ENCODE results near the gene F2RL1. TPM values are rescaled to one million over a fixed set of nuclear protein-coding genes. Genes with fewer than 3 reads are reported as not detected.
"Not testable (repeated sequence)": the region's sequence is repeated elsewhere in the genome, so short reads cannot be mapped to it uniquely, and the experiment has no call there.

The F2RL1 gene
- total and polyA plus RNA-seq, 3 experiments from 2014 or later = 1.8 to 4.8 (median 2.1) TPM

GRCh38 chr5:76782444-76782843 lies 36.4 kb upstream of the F2RL1 start:
- Mint-ChIP-seq H3K27ac (peak overlapping the region in 1 of 8 donors; percentile 34), H3K4me3 (no peak overlapping the region), H3K9me3 (no peaks in the 10 kb centered on the region), H3K4me1 (no peaks in the 10 kb centered on the region), H3K27me3 (peaks cover 2 to 7% of the 10 kb centered on the region in 2 donors), H3K36me3 (no peaks in the 10 kb centered on the region)
- H3K27ac ChIP-seq (ENCODE audit: low read depth, low read length) = no peak overlapping the region
- no peaks in the 10 kb centered on the region for H3K27me3 ChIP-seq (ENCODE audit: insufficient read depth, low read length, poor library complexity, severe bottlenecking)
- ChIA-PET POLR2A (no interaction called here), CTCF (interaction anchor here (1.3 to 2.8 kb wide), 2 partner anchors 8 to 78 kb away, joined by 3 to 10 read pairs; no protein-coding TSS in a partner anchor)
- no peaks in the 10 kb centered on the region for H3K4me1 ChIP-seq (ENCODE audit: insufficient read depth, low read length)
- no peaks in the 10 kb centered on the region for H3K36me3 ChIP-seq (ENCODE audit: insufficient read depth, low read length)
- DNase-seq = no peak
- H3K9me3 ChIP-seq (ENCODE audit: low read length) = no peaks in the 10 kb centered on the region
- no peak overlapping the region for H3K4me3 ChIP-seq (ENCODE audit: low read length)

GRCh38 chr5:76787237-76787636 lies 31.6 kb upstream of the F2RL1 start:
- H3K4me1 Mint-ChIP-seq = peaks cover 4 to 16% (median 14%) of the 10 kb centered on the region in 3 donors
- H3K36me3 Mint-ChIP-seq = no peaks in the 10 kb centered on the region
- no peak overlapping the region for H3K4me3 Mint-ChIP-seq
- Histone ChIP-seq H3K4me1 (ENCODE audit: insufficient read depth, low read length) (no peaks in the 10 kb centered on the region), H3K27ac (ENCODE audit: low read depth, low read length) (no peak overlapping the region), H3K4me3 (ENCODE audit: low read length) (no peak overlapping the region), H3K27me3 (ENCODE audit: insufficient read depth, low read length, poor library complexity, severe bottlenecking) (no peaks in the 10 kb centered on the region), H3K9me3 (ENCODE audit: low read length) (no peaks in the 10 kb centered on the region), H3K36me3 (ENCODE audit: insufficient read depth, low read length) (no peaks in the 10 kb centered on the region)
- POLR2A ChIA-PET = no interaction called here
- no peak for DNase-seq
- H3K27me3 Mint-ChIP-seq = peaks cover 2 to 7% of the 10 kb centered on the region in 2 donors
- no peak overlapping the region for H3K27ac Mint-ChIP-seq
- CTCF ChIA-PET = no interaction called here
- peaks cover 0 to 2% (median 0%) of the 10 kb centered on the region in 5 donors for H3K9me3 Mint-ChIP-seq

- ChIA-PET POLR2A (no interaction called here), CTCF (interaction anchor here (0.7 kb wide), 1 partner anchor 493 kb away, joined by 4 read pairs; no protein-coding TSS in a partner anchor)
- no peak for DNase-seq
- H3K4me3 Mint-ChIP-seq = no peak overlapping the region
- H3K4me1 Mint-ChIP-seq = peaks cover 4 to 16% (median 14%) of the 10 kb centered on the region in 3 donors
- Histone ChIP-seq H3K4me1 (ENCODE audit: insufficient read depth, low read length) (no peaks in the 10 kb centered on the region), H3K9me3 (ENCODE audit: low read length) (no peaks in the 10 kb centered on the region), H3K36me3 (ENCODE audit: insufficient read depth, low read length) (no peaks in the 10 kb centered on the region), H3K27ac (ENCODE audit: low read depth, low read length) (no peak overlapping the region), H3K4me3 (ENCODE audit: low read length) (no peak overlapping the region), H3K27me3 (ENCODE audit: insufficient read depth, low read length, poor library complexity, severe bottlenecking) (no peaks in the 10 kb centered on the region)
- peaks cover 0 to 7% of the 10 kb centered on the region in 2 donors for H3K27me3 Mint-ChIP-seq
- H3K36me3 Mint-ChIP-seq = no peaks in the 10 kb centered on the region
- no peak overlapping the region for H3K27ac Mint-ChIP-seq
- peaks cover 0 to 2% (median 0%) of the 10 kb centered on the region in 5 donors for H3K9me3 Mint-ChIP-seq
Observed at GRCh38 chr5:76788362-76788761, 30.5 kb upstream of the F2RL1 start.

- H3K27ac ChIP-seq (ENCODE audit: low read depth, low read length); CTCF ChIA-PET; H3K4me3 Mint-ChIP-seq; POLR2A ChIA-PET; H3K4me3 ChIP-seq (ENCODE audit: low read length); H3K36me3 ChIP-seq (ENCODE audit: insufficient read depth, low read length); DNase-seq; H3K36me3 Mint-ChIP-seq; H3K4me1 ChIP-seq (ENCODE audit: insufficient read depth, low read length); H3K27me3 ChIP-seq (ENCODE audit: insufficient read depth, low read length, poor library complexity, severe bottlenecking); H3K9me3 ChIP-seq (ENCODE audit: low read length); H3K27me3 Mint-ChIP-seq; H3K9me3 Mint-ChIP-seq: not testable (repeated sequence)
- Mint-ChIP-seq H3K4me1 (peaks cover 4 to 16% (median 14%) of the 10 kb centered on the region in 3 donors), H3K27ac (peak overlapping the region in 2 of 8 donors; percentile 47 to 71)
Observed at GRCh38 chr5:76789275-76789674, 29.6 kb upstream of the F2RL1 start.

GRCh38 chr5:76789991-76790581 lies 28.7 kb upstream of the F2RL1 start:
- Mint-ChIP-seq H3K4me3 (peak overlapping the region in 1 of 7 donors; percentile 24), H3K36me3 (no peaks in the 10 kb centered on the region), H3K27ac (peak overlapping the region in 5 of 8 donors; percentile 4 to 84 (median 58)), H3K27me3 (peaks cover 0 to 4% of the 10 kb centered on the region in 2 donors), H3K9me3 (peaks cover 0 to 2% (median 0%) of the 10 kb centered on the region in 5 donors), H3K4me1 (peaks cover 4 to 16% (median 14%) of the 10 kb centered on the region in 3 donors)
- Histone ChIP-seq H3K27me3 (ENCODE audit: insufficient read depth, low read length, poor library complexity, severe bottlenecking) (no peaks in the 10 kb centered on the region), H3K9me3 (ENCODE audit: low read length) (no peaks in the 10 kb centered on the region), H3K27ac (ENCODE audit: low read depth, low read length) (no peak overlapping the region), H3K36me3 (ENCODE audit: insufficient read depth, low read length) (no peaks in the 10 kb centered on the region), H3K4me1 (ENCODE audit: insufficient read depth, low read length) (no peaks in the 10 kb centered on the region), H3K4me3 (ENCODE audit: low read length) (no peak overlapping the region)
- CTCF ChIA-PET = interaction anchor here (1.2 to 1.4 kb wide), 3 partner anchors 16 to 59 kb away, joined by 3 to 6 read pairs (median 3); no protein-coding TSS in a partner anchor
- POLR2A ChIA-PET = no interaction called here
- DNase-seq = no peak

- Mint-ChIP-seq H3K4me1 (peaks cover 4 to 16% (median 14%) of the 10 kb centered on the region in 3 donors), H3K36me3 (no peaks in the 10 kb centered on the region), H3K27ac (peak overlapping the region; percentile 16 to 89 (median 64)), H3K9me3 (peaks cover 0 to 2% (median 0%) of the 10 kb centered on the region in 5 donors), H3K27me3 (peaks cover 0 to under 1% of the 10 kb centered on the region in 2 donors), H3K4me3 (peak overlapping the region in 1 of 7 donors; percentile 24)
- Histone ChIP-seq H3K27me3 (ENCODE audit: insufficient read depth, low read length, poor library complexity, severe bottlenecking) (no peaks in the 10 kb centered on the region), H3K4me3 (ENCODE audit: low read length) (no peak overlapping the region), H3K4me1 (ENCODE audit: insufficient read depth, low read length) (no peaks in the 10 kb centered on the region), H3K27ac (ENCODE audit: low read depth, low read length) (no peak overlapping the region), H3K36me3 (ENCODE audit: insufficient read depth, low read length) (no peaks in the 10 kb centered on the region), H3K9me3 (ENCODE audit: low read length) (no peaks in the 10 kb centered on the region)
- ChIA-PET CTCF (interaction anchor here (1.2 to 1.4 kb wide), 3 partner anchors 16 to 59 kb away, joined by 3 to 6 read pairs (median 3); no protein-coding TSS in a partner anchor), POLR2A (interaction anchor here (0.8 kb wide), 1 partner anchor 16 kb away, joined by 3 read pairs; no protein-coding TSS in a partner anchor)
- no peak for DNase-seq
Observed at GRCh38 chr5:76790632-76791290, 28.1 kb upstream of the F2RL1 start.

- Mint-ChIP-seq H3K36me3 (no peaks in the 10 kb centered on the region), H3K27ac (peak overlapping the region in 1 of 8 donors; percentile 7), H3K4me1 (peaks cover 4 to 16% (median 14%) of the 10 kb centered on the region in 3 donors), H3K9me3 (peaks cover 0 to 2% (median 0%) of the 10 kb centered on the region in 5 donors), H3K4me3 (no peak overlapping the region), H3K27me3 (no peaks in the 10 kb centered on the region)
- H3K4me3 ChIP-seq (ENCODE audit: low read length) = no peak overlapping the region
- no peak for DNase-seq
- no peak overlapping the region for H3K27ac ChIP-seq (ENCODE audit: low read depth, low read length)
- H3K4me1 ChIP-seq (ENCODE audit: insufficient read depth, low read length) = no peaks in the 10 kb centered on the region
- POLR2A ChIA-PET = interaction anchor here (0.8 kb wide), 1 partner anchor 17 kb away, joined by 3 read pairs; no protein-coding TSS in a partner anchor
- H3K36me3 ChIP-seq (ENCODE audit: insufficient read depth, low read length) = no peaks in the 10 kb centered on the region
- H3K9me3 ChIP-seq (ENCODE audit: low read length) = no peaks in the 10 kb centered on the region
- H3K27me3 ChIP-seq (ENCODE audit: insufficient read depth, low read length, poor library complexity, severe bottlenecking) = no peaks in the 10 kb centered on the region
- CTCF ChIA-PET = interaction anchor here (1.2 kb wide), 1 partner anchor 15 kb away, joined by 3 read pairs; no protein-coding TSS in a partner anchor
Observed at GRCh38 chr5:76791461-76791860, 27.4 kb upstream of the F2RL1 start.

- CTCF ChIA-PET = no interaction called here
- H3K27me3 ChIP-seq (ENCODE audit: insufficient read depth, low read length, poor library complexity, severe bottlenecking) = no peaks in the 10 kb centered on the region
Observed at GRCh38 chr5:76794871-76795270, 24.0 kb upstream of the F2RL1 start.

More at GRCh38 chr5:76794871-76795270, 24.0 kb upstream of the F2RL1 start:
- no peaks in the 10 kb centered on the region for H3K9me3 ChIP-seq (ENCODE audit: low read length)
- Mint-ChIP-seq H3K27ac (no peak overlapping the region), H3K27me3 (peaks cover 0 to 3% of the 10 kb centered on the region in 2 donors), H3K9me3 (no peaks in the 10 kb centered on the region), H3K4me1 (peaks cover 4 to 14% (median 13%) of the 10 kb centered on the region in 3 donors), H3K36me3 (no peaks in the 10 kb centered on the region), H3K4me3 (no peak overlapping the region)
- H3K4me1 ChIP-seq (ENCODE audit: insufficient read depth, low read length) = no peaks in the 10 kb centered on the region
- no peaks in the 10 kb centered on the region for H3K36me3 ChIP-seq (ENCODE audit: insufficient read depth, low read length)
- no peak overlapping the region for H3K4me3 ChIP-seq (ENCODE audit: low read length)
- no peak for DNase-seq
- H3K27ac ChIP-seq (ENCODE audit: low read depth, low read length) = no peak overlapping the region
- POLR2A ChIA-PET = no interaction called here
